Esophagus muscularis mucosa (tissue), 4 donors: ENCODE data around the gene ULK4.

Experiments
- CTCF ChIP-seq, 3 experiments: fragments of 200-600 bp in 2 of 3; fragments of 450-650 bp in 1 of 3; sonication (generic) in 2 of 3; IDR thresholded peaks; one replicate each; pipeline ENCODE4 v1.5.1; 2017 to 2019; ENCODE audit warnings: antibody characterized with exemption in 3 of 3, mild to moderate bottlenecking in 2 of 3, moderate library complexity in 1 of 3
- EP300 ChIP-seq: sonication (generic); formaldehyde crosslinking; IDR thresholded peaks from one replicate; pipeline ENCODE4 v1.6.1; 2017; ENCODE audit warnings: antibody characterized with exemption
- POLR2A ChIP-seq: fragments of 450-650 bp; IDR thresholded peaks from one replicate; pipeline ENCODE4 v1.6.1; 2017; ENCODE audit warnings: antibody characterized with exemption, moderate library complexity, mild to moderate bottlenecking, low read depth
- POLR2AphosphoS5 ChIP-seq, 2 donors: sonication (generic); formaldehyde crosslinking; IDR thresholded peaks; one replicate each; pipeline ENCODE4 v1.6.1; 2017; ENCODE audit warnings: antibody characterized with exemption in 2 of 2

GRCh38 chr3:41213588-41213987, 748.3 kb downstream of the ULK4 start:
- TF ChIP-seq POLR2AphosphoS5 (IDR thresholded peaks at IDR 0.05) (no peak), CTCF (IDR thresholded peaks at IDR 0.05) (no peak), POLR2A (no peak), EP300 (no peak)
